DOHH2 (cell line): Measurements from ENCODE around the gene SEMG2.

ENCODE experiments used
- H3F3A ChIP-seq: fragments of 200-600 bp; sonication (generic), shearing (Covaris generic); 2 replicates; pipeline ENCODE4 v1.6.0; 2016; ENCODE audit warnings: antibody characterized with exemption, mild to moderate bottlenecking; ENCODE audit not compliant: control insufficient read depth, insufficient read depth
- H3K27ac ChIP-seq: fragments of 200-600 bp; sonication (generic); 2 replicates; pipeline ENCODE4 v1.5.1; 2014; ENCODE audit warnings: low read depth, mild to moderate bottlenecking, low read length, moderate library complexity
- H3K27me3 ChIP-seq: fragments of 200-600 bp; sonication (generic); 2 replicates; pipeline ENCODE4 v1.6.1; 2014; ENCODE audit warnings: mild to moderate bottlenecking, low read length, mixed read lengths; ENCODE audit not compliant: control insufficient read depth
- H3K36me3 ChIP-seq: fragments of 200-600 bp; sonication (generic); 2 replicates; pipeline ENCODE4 v1.6.1; 2014; ENCODE audit warnings: mild to moderate bottlenecking, low read length, moderate library complexity, mixed read lengths; ENCODE audit not compliant: control insufficient read depth
- H3K4me1 ChIP-seq: fragments of 200-600 bp; sonication (generic); 2 replicates; pipeline ENCODE4 v1.6.1; 2014; ENCODE audit warnings: mild to moderate bottlenecking, low read length, mixed read lengths; ENCODE audit not compliant: control insufficient read depth
- H3K4me2 ChIP-seq: fragments of 200-600 bp; sonication (generic); 2 replicates; pipeline ENCODE4 v1.6.0; 2014; ENCODE audit warnings: mild to moderate bottlenecking, low read length, moderate library complexity
- H3K4me3 ChIP-seq: fragments of 200-600 bp; sonication (generic); 2 replicates; pipeline ENCODE4 v1.5.1; 2014; ENCODE audit warnings: mild to moderate bottlenecking, low read length, mixed read lengths
- H3K79me2 ChIP-seq: fragments of 200-600 bp; sonication (generic); 2 replicates; pipeline ENCODE4 v1.6.1; 2014; ENCODE audit warnings: mild to moderate bottlenecking, low read length, mixed read lengths; ENCODE audit not compliant: control insufficient read depth
- H3K9me2 ChIP-seq: fragments of 200-600 bp; sonication (generic); replicated peaks from 2 replicates; pipeline ENCODE4 v1.6.1; 2014; ENCODE audit warnings: mild to moderate bottlenecking, low read length, mixed read lengths; ENCODE audit not compliant: control insufficient read depth
- H3K9me3 ChIP-seq: fragments of 200-600 bp; sonication (generic); 2 replicates; pipeline ENCODE4 v1.6.1; 2014; ENCODE audit warnings: antibody characterized with exemption, low read length, mixed read lengths; ENCODE audit not compliant: control insufficient read depth, insufficient read depth
- H4K20me1 ChIP-seq: fragments of 200-600 bp; sonication (generic); 2 replicates; pipeline ENCODE4 v1.6.0; 2014; ENCODE audit warnings: low read depth, mild to moderate bottlenecking, antibody characterized with exemption, low read length, moderate library complexity; ENCODE audit not compliant: control insufficient read depth, insufficient read depth
- EZH2phosphoT487 ChIP-seq: fragments of 200-600 bp; sonication (generic); IDR thresholded peaks from 2 replicates; pipeline ENCODE4 v1.6.1; 2017; ENCODE audit warnings: borderline replicate concordance, mild to moderate bottlenecking, antibody characterized with exemption, low read length, moderate library complexity, mixed read lengths
- TF ChIP-seq, protein P1 (sequence below): fragments of 200-600 bp; sonication (generic); IDR thresholded peaks from one replicate; pipeline ENCODE4 v1.5.1; 2014; ENCODE audit warnings: antibody characterized with exemption, mild to moderate bottlenecking, low read depth, low read length; ENCODE audit not compliant: poor library complexity, severe bottlenecking

Gene SEMG2

DNA sequence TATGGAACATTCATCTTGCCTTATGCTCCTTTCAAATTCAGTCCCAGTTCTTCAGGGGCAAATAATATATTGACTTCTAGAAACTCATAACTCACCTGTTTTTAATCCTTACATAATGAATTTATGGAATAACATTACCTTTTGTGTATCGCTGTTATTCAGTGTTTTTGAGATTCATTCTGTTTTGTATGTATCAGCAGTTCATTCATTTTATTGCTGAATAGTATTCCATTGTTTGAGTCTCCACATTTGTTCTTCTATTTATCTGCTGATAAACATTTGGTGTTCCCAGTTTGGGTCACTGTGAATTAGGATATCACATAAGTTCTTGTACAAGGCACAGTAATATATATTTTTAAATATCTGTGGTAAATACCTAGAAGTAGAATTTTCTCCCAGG is 5.1 kb downstream of the SEMG2 start:
- no peak overlapping the region for H3K4me2 ChIP-seq
- H3K27me3 ChIP-seq: no peaks in the 10 kb centered on the region
- no peak overlapping the region for H3K4me3 ChIP-seq
- no peaks in the 10 kb centered on the region for H3K79me2 ChIP-seq
- H4K20me1 ChIP-seq: no peaks in the 10 kb centered on the region
- no peak overlapping the region for H3K27ac ChIP-seq
- no peaks in the 10 kb centered on the region for H3K36me3 ChIP-seq
- no peaks in the 10 kb centered on the region for H3K9me3 ChIP-seq
- TF ChIP-seq, protein P1, sequence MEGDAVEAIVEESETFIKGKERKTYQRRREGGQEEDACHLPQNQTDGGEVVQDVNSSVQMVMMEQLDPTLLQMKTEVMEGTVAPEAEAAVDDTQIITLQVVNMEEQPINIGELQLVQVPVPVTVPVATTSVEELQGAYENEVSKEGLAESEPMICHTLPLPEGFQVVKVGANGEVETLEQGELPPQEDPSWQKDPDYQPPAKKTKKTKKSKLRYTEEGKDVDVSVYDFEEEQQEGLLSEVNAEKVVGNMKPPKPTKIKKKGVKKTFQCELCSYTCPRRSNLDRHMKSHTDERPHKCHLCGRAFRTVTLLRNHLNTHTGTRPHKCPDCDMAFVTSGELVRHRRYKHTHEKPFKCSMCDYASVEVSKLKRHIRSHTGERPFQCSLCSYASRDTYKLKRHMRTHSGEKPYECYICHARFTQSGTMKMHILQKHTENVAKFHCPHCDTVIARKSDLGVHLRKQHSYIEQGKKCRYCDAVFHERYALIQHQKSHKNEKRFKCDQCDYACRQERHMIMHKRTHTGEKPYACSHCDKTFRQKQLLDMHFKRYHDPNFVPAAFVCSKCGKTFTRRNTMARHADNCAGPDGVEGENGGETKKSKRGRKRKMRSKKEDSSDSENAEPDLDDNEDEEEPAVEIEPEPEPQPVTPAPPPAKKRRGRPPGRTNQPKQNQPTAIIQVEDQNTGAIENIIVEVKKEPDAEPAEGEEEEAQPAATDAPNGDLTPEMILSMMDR: no peak
- no peak for TF ChIP-seq EZH2phosphoT487
- H3K9me2 ChIP-seq: no peaks in the 10 kb centered on the region
- H3K4me1 ChIP-seq: no peaks in the 10 kb centered on the region
- H3F3A ChIP-seq: no peaks in the 10 kb centered on the region

DNA sequence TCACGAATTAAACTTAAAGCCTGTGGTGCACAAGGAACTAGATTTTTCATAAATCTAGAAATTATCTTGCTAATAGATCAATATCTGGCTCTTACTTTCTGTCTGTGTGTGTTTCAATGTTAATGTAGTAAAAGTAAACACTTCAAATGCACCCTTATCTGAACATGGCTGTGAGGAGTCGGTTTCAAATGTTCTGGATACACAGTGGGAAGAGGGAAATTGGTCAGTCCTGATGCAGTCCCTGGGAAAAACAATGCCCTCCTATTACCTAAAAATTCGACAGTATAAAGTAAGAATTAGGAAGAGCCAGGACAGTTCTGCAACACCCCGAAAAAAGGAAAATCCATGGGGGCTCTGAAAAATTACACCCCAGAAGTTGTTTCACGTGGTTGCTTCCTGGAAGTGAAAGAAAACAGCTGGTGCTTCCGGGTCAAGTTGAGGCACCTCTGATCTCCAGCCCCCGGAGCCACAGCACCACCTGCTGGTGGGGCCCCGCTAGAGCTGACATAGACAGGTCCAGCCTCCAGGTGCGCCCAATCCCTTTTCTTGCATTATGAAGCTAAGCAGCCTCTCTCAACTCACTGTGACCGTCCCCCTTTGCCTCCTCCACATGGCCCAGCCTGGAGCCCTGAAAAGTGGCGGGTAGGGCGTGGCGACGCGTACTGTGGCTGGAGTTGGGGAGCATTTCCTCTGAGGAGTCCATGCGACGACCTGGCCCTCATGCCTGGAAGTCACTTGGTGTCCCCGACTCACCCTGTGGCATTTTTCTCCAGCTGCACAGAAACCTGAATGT is 8.3 kb downstream of the SEMG2 start:
- Histone ChIP-seq H3K4me3 (0 out of 2 replicates have a peak overlapping the region, but pooled peaks have one; percentile 14), H3K36me3 (no peaks in the 10 kb centered on the region), H4K20me1 (no peaks in the 10 kb centered on the region), H3K79me2 (no peaks in the 10 kb centered on the region), H3K4me1 (no peaks in the 10 kb centered on the region), H3F3A (no peaks in the 10 kb centered on the region), H3K9me3 (no peaks in the 10 kb centered on the region), H3K4me2 (0 out of 2 replicates have a peak overlapping the region, but pooled peaks have one; percentile 10), H3K9me2 (no peaks in the 10 kb centered on the region), H3K27me3 (peaks cover 3% of the 10 kb centered on the region; the same call in 1 of the 2 replicates), H3K27ac (no peak overlapping the region)
- TF ChIP-seq, protein P1: peak; percentile 83
- TF ChIP-seq EZH2phosphoT487: no peak

DNA sequence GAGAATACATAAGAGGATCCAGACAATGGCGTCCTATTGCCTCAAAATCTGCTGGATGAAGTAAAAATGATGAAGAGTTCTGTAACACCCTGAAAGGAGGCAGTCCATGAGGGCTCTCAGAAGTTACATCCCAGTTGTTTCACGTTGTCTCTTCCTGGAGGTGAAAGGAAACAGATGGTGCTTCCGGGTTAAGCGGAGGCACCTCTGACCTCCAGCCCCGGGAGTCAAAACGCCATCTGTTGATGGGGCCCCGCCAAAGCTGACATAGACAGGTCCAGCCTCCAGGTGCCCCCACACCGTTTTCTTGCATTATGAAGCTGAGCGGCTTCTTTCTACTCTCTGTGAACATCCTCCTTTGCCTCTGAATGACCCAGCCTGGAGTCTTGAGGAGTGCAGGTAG is 9.5 kb downstream of the SEMG2 start:
- no peak overlapping the region for H3K4me2 ChIP-seq
- H3K79me2 ChIP-seq: no peaks in the 10 kb centered on the region
- no peaks in the 10 kb centered on the region for H4K20me1 ChIP-seq
- no peak overlapping the region for H3K4me3 ChIP-seq
- no peaks in the 10 kb centered on the region for H3K9me3 ChIP-seq
- H3K27me3 ChIP-seq: peaks cover 3% of the 10 kb centered on the region; the same call in 1 of the 2 replicates
- no peaks in the 10 kb centered on the region for H3K36me3 ChIP-seq
- H3K27ac ChIP-seq: no peak overlapping the region
- H3K4me1 ChIP-seq: no peaks in the 10 kb centered on the region
- H3K9me2 ChIP-seq: no peaks in the 10 kb centered on the region
- no peaks in the 10 kb centered on the region for H3F3A ChIP-seq
- TF ChIP-seq EZH2phosphoT487: no peak
- TF ChIP-seq, protein P1: no peak
